ENCODE data around the gene TDRD7. TPM values are rescaled to one million over a fixed set of nuclear protein-coding genes. Genes with fewer than 3 reads are reported as not detected.

TDRD7 gene
- total RNA-seq, 3 donors from 2014 or later: 9.8 to 15.1 (median 14.8) TPM

- no peak overlapping the region for H3K27ac ChIP-seq
- no peaks in the 10 kb centered on the region for H3K4me1 ChIP-seq
- no peaks in the 10 kb centered on the region for H3K9me3 ChIP-seq
- no peaks in the 10 kb centered on the region for H3K27me3 ChIP-seq
- DNase-seq (ENCODE audit: low spot score in 2 of 2): no peak
- TF ChIP-seq CTCF (IDR thresholded peaks at IDR 0.05) (no peak), POLR2AphosphoS5 (IDR thresholded peaks at IDR 0.05) (no peak)
- no peaks in the 10 kb centered on the region for H3K36me3 ChIP-seq
- no peak overlapping the region for H3K4me3 ChIP-seq
- intact Hi-C loops (cut with DNase I; ENCODE audit: low total_unique reads): no loop called here
These were observed 63.2 kb downstream of the TDRD7 start for GRCh38 chr9:97475059-97475458.

- Histone ChIP-seq H3K4me1 (no peaks in the 10 kb centered on the region), H3K36me3 (no peaks in the 10 kb centered on the region), H3K27me3 (no peaks in the 10 kb centered on the region), H3K9me3 (no peaks in the 10 kb centered on the region), H3K27ac (no peak overlapping the region), H3K4me3 (no peak overlapping the region)
- intact Hi-C loops (cut with DNase I; ENCODE audit: low total_unique reads): no loop called here
- TF ChIP-seq POLR2A (IDR thresholded peaks at IDR 0.05): no peak
- TF ChIP-seq POLR2AphosphoS5 (IDR thresholded peaks at IDR 0.05): no peak
- no peak for TF ChIP-seq CTCF (IDR thresholded peaks at IDR 0.05)
- no peak for DNase-seq (ENCODE audit: low spot score in 2 of 2)
These were observed 66.5 kb downstream of the TDRD7 start for GRCh38 chr9:97478301-97478981.

- H3K4me3 ChIP-seq: no peak overlapping the region
- TF ChIP-seq POLR2AphosphoS5 (IDR thresholded peaks at IDR 0.05) (no peak), POLR2A (IDR thresholded peaks at IDR 0.05) (no peak), CTCF (IDR thresholded peaks at IDR 0.05) (no peak)
- H3K36me3 ChIP-seq: no peaks in the 10 kb centered on the region
- DNase-seq (ENCODE audit: low spot score in 2 of 2): no peak
- H3K4me1 ChIP-seq: no peaks in the 10 kb centered on the region
- H3K27ac ChIP-seq: no peak overlapping the region
- no peaks in the 10 kb centered on the region for H3K27me3 ChIP-seq
- intact Hi-C loops (cut with DNase I; ENCODE audit: low total_unique reads): no loop called here
- H3K9me3 ChIP-seq: no peaks in the 10 kb centered on the region
These were observed 67.7 kb downstream of the TDRD7 start for GRCh38 chr9:97479496-97480159.

- no peaks in the 10 kb centered on the region for H3K27me3 ChIP-seq
- no peak overlapping the region for H3K4me3 ChIP-seq
- H3K27ac ChIP-seq: no peak overlapping the region
- intact Hi-C loops (cut with DNase I; ENCODE audit: low total_unique reads): no loop called here
- no peak for DNase-seq (ENCODE audit: low spot score in 2 of 2)
- no peak for TF ChIP-seq CTCF (IDR thresholded peaks at IDR 0.05)
- no peak for TF ChIP-seq POLR2AphosphoS5 (IDR thresholded peaks at IDR 0.05)
- TF ChIP-seq POLR2A (IDR thresholded peaks at IDR 0.05): no peak
- H3K4me1 ChIP-seq: no peaks in the 10 kb centered on the region
- no peaks in the 10 kb centered on the region for H3K36me3 ChIP-seq
- no peaks in the 10 kb centered on the region for H3K9me3 ChIP-seq
These were observed 68.3 kb downstream of the TDRD7 start for GRCh38 chr9:97480174-97480573.

- no peaks in the 10 kb centered on the region for H3K4me1 ChIP-seq
- no peak overlapping the region for H3K4me3 ChIP-seq
- no peaks in the 10 kb centered on the region for H3K27me3 ChIP-seq
- no peaks in the 10 kb centered on the region for H3K36me3 ChIP-seq
- no peaks in the 10 kb centered on the region for H3K9me3 ChIP-seq
- DNase-seq (ENCODE audit: low spot score in 2 of 2): no peak
- H3K27ac ChIP-seq: no peak overlapping the region
- intact Hi-C loops (cut with DNase I; ENCODE audit: low total_unique reads): no loop called here
- TF ChIP-seq POLR2AphosphoS5 (IDR thresholded peaks at IDR 0.05) (no peak), POLR2A (IDR thresholded peaks at IDR 0.05) (no peak), CTCF (IDR thresholded peaks at IDR 0.05) (no peak)
These were observed 68.9 kb downstream of the TDRD7 start for GRCh38 chr9:97480749-97481148.

All from breast epithelium (tissue), 4 donors.